Thyroid gland (tissue), 4 donors: ENCODE measurements around the gene SEPTIN8. TPM values are rescaled to one million over a fixed set of nuclear protein-coding genes. Genes with fewer than 3 reads are reported as not detected.

Experiments
- DNase-seq, 2 donors: peaks; one replicate each; pipeline ENCODE4 v3.0.0-alpha.2; 2019
- H3K27ac ChIP-seq, 3 donors: fragments of 200-600 bp; sonication (generic); 1 replicate in 2 of 3; 2 replicates in 1 of 3; pipeline ENCODE4 v1.5.1; 2016 to 2019; ENCODE audit warnings: mild to moderate bottlenecking in 1 of 3, moderate library complexity in 1 of 3
- H3K27me3 ChIP-seq: fragments of 200-600 bp; sonication (generic); one replicate; pipeline ENCODE4 v1.5.1; 2019
- H3K36me3 ChIP-seq, 2 donors: fragments of 200-600 bp; sonication (generic); one replicate each; pipeline ENCODE4 v1.5.1; 2016 to 2019
- H3K4me1 ChIP-seq, 2 donors: fragments of 200-600 bp; sonication (generic); one replicate each; pipeline ENCODE4 v1.5.1; 2017 to 2019
- H3K4me3 ChIP-seq, 3 donors: fragments of 200-600 bp; sonication (generic); replicated peaks in 1 of 3; 1 replicate in 2 of 3; 2 replicates in 1 of 3; pipeline ENCODE4 v1.5.1; 2016; ENCODE audit warnings: mild to moderate bottlenecking in 1 of 3
- H3K9me3 ChIP-seq: fragments of 200-600 bp; sonication (generic); one replicate; pipeline ENCODE4 v1.5.1; 2017
- CTCF ChIP-seq, 6 experiments: fragments of 200-600 bp in 3 of 6; fragments of 450-650 bp in 3 of 6; sonication (generic) in 3 of 6; IDR thresholded peaks; one replicate each; pipeline ENCODE4 v1.5.1; 2016 to 2019; ENCODE audit warnings: antibody characterized with exemption in 6 of 6, mild to moderate bottlenecking in 2 of 6, inconsistent platforms in 1 of 6, moderate library complexity in 1 of 6
- POLR2A ChIP-seq, 2 donors: fragments of 450-650 bp; IDR thresholded peaks; one replicate each; pipeline ENCODE4 v1.6.1; 2017; ENCODE audit warnings: antibody characterized with exemption in 2 of 2, mild to moderate bottlenecking in 2 of 2, moderate library complexity in 1 of 2
- WGBS, 2 donors: methylation state at CpG; one replicate each; pipeline ENCODE4 v1.1.5; 2017; 5-methylcytosine and 5-hydroxymethylcytosine counted together
- intact Hi-C: fragments of 100-400 bp; cut with DNase I; formaldehyde crosslinking; loops from one replicate; pipeline ENCODE4 v1.15.1; 2023
- total RNA-seq, 4 donors: library from RNA; depleted of rRNA; stranded (reverse); fragments of >200 nt; gene quantifications; one replicate each; pipeline ENCODE4 v1.2.3, GENCODE V29; 2016

Gene SEPTIN8
- total RNA-seq, 4 donors from 2014 or later, result 41.9 to 57.7 (median 46.7) TPM

GRCh38 chr5:132799392-132799791 lies 22.4 kb upstream of the SEPTIN8 start:
- DNase-seq, result no peak
- H3K4me1 ChIP-seq, result no peaks in the 10 kb centered on the region
- intact Hi-C loops, result no loop called here
- no peaks in the 10 kb centered on the region for H3K27me3 ChIP-seq
- WGBS, 2 donors, result 84 to 92% methylated on average over 2 of the region's 2 CpGs
- H3K9me3 ChIP-seq, result no peaks in the 10 kb centered on the region
- no peaks in the 10 kb centered on the region for H3K36me3 ChIP-seq
- no peak overlapping the region for H3K4me3 ChIP-seq
- TF ChIP-seq CTCF (IDR thresholded peaks at IDR 0.05) (no peak), POLR2A (IDR thresholded peaks at IDR 0.05) (no peak)
- no peak overlapping the region for H3K27ac ChIP-seq

GRCh38 chr5:132797651-132798050 lies 20.6 kb upstream of the SEPTIN8 start:
- no peak overlapping the region for H3K27ac ChIP-seq
- no peaks in the 10 kb centered on the region for H3K4me1 ChIP-seq
- no peaks in the 10 kb centered on the region for H3K27me3 ChIP-seq
- no peaks in the 10 kb centered on the region for H3K9me3 ChIP-seq
- no peak for DNase-seq
- H3K36me3 ChIP-seq, result no peaks in the 10 kb centered on the region
- 84 to 87% methylated on average over 2 of the region's 2 CpGs for WGBS, 2 donors
- intact Hi-C loops, result no loop called here
- H3K4me3 ChIP-seq, result no peak overlapping the region
- no peak for TF ChIP-seq POLR2A (IDR thresholded peaks at IDR 0.05)
- TF ChIP-seq CTCF (IDR thresholded peaks at IDR 0.05), result no peak

GRCh38 chr5:132791026-132791425 lies 14.0 kb upstream of the SEPTIN8 start:
- Histone ChIP-seq H3K36me3 (no peaks in the 10 kb centered on the region), H3K4me3 (no peak overlapping the region), H3K9me3 (no peaks in the 10 kb centered on the region), H3K27ac (no peak overlapping the region), H3K27me3 (no peaks in the 10 kb centered on the region), H3K4me1 (no peaks in the 10 kb centered on the region)
- WGBS, 2 donors, result 93 to 98% methylated on average over 3 of the region's 3 CpGs
- DNase-seq, result no peak
- TF ChIP-seq POLR2A (IDR thresholded peaks at IDR 0.05), result no peak
- TF ChIP-seq CTCF (IDR thresholded peaks at IDR 0.05), result no peak
- intact Hi-C loops, result no loop called here

GRCh38 chr5:132790201-132790865 lies 13.3 kb upstream of the SEPTIN8 start:
- Histone ChIP-seq H3K4me3 (no peak overlapping the region), H3K27me3 (no peaks in the 10 kb centered on the region), H3K27ac (no peak overlapping the region), H3K36me3 (no peaks in the 10 kb centered on the region), H3K9me3 (no peaks in the 10 kb centered on the region), H3K4me1 (no peaks in the 10 kb centered on the region)
- intact Hi-C loops, result no loop called here
- 41 to 58% methylated on average over 2 of the region's 2 CpGs for WGBS, 2 donors
- TF ChIP-seq POLR2A (IDR thresholded peaks at IDR 0.05) (no peak), CTCF (IDR thresholded peaks at IDR 0.05) (no peak)
- peak; percentile 63 to 72 for DNase-seq

- 80 to 86% methylated on average over 8 of the region's 8 CpGs for WGBS, 2 donors
- Histone ChIP-seq H3K4me3 (no peak overlapping the region), H3K27me3 (no peaks in the 10 kb centered on the region), H3K4me1 (no peaks in the 10 kb centered on the region), H3K36me3 (no peaks in the 10 kb centered on the region), H3K27ac (no peak overlapping the region), H3K9me3 (no peaks in the 10 kb centered on the region)
- intact Hi-C loops, result no loop called here
- TF ChIP-seq CTCF (IDR thresholded peaks at IDR 0.05) (no peak), POLR2A (IDR thresholded peaks at IDR 0.05) (no peak)
- DNase-seq, result no peak
These were observed 12.2 kb upstream of the SEPTIN8 start for GRCh38 chr5:132788990-132789886.
